LNCAP (cell line): ENCODE data around the gene CFAP54.

Source experiments
- TF ChIP-seq, protein P1 (sequence below): fragments of 450-650 bp; IDR thresholded peaks from 2 replicates; pipeline ENCODE4 v1.5.1; 2017; ENCODE audit warnings: mild to moderate bottlenecking

CFAP54 gene

DNA sequence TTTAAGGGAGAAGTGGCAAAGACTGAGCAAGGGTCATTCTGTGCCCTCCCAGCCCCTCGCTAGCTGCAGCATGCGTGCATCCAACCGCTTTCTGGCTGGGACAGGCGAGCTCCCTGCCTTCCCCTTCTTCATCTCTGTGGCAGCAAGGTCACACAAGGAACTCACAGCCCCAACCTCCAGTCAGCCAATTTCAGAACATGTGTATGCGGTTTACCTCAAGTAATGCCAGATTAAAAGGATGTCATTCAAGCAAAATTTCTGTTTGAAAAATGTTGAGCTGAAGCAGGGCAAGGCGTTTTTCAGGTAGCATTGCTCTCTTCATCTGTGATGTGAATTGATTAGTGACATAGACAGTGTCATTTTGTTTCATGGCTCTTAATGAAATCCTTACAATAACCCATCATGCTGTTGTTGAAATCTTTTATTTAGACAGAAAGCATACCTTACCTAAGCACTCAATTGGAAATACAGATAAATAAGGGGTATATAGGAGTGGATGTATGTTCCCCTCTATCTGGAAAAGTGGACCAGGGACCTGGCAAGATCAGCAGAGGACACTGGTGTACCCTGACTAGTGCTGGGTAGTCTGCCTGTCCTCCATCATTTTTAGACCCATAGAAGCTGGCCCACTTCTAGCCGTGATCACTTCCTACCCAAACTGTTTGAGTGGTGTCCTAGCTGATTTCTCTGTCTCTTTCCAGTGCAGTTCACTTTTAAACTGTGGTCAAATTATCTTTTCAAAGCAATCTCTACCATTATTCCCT, 334.9 kb downstream of the CFAP54 start:
- TF ChIP-seq, protein P1, sequence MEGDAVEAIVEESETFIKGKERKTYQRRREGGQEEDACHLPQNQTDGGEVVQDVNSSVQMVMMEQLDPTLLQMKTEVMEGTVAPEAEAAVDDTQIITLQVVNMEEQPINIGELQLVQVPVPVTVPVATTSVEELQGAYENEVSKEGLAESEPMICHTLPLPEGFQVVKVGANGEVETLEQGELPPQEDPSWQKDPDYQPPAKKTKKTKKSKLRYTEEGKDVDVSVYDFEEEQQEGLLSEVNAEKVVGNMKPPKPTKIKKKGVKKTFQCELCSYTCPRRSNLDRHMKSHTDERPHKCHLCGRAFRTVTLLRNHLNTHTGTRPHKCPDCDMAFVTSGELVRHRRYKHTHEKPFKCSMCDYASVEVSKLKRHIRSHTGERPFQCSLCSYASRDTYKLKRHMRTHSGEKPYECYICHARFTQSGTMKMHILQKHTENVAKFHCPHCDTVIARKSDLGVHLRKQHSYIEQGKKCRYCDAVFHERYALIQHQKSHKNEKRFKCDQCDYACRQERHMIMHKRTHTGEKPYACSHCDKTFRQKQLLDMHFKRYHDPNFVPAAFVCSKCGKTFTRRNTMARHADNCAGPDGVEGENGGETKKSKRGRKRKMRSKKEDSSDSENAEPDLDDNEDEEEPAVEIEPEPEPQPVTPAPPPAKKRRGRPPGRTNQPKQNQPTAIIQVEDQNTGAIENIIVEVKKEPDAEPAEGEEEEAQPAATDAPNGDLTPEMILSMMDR = no peak

DNA sequence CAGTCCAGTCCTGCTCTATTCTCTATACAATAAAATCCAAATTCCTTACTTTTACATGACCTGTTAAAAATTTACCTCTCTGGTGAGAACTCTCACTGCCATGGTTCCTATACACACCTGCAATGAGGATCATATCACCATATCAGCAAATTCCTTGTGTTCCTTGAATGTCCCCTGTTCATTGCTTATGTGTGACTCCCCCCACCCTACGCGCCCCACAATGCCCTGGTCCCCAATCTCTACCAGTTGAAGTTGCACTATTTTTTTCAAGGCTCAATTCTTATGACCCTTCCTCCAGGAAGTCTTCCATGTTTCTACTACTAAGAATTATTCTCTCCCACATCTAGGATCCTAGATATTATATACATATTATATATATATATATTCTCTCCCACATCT, 335.5 kb downstream of the CFAP54 start:
- TF ChIP-seq, protein P1 = no peak

DNA sequence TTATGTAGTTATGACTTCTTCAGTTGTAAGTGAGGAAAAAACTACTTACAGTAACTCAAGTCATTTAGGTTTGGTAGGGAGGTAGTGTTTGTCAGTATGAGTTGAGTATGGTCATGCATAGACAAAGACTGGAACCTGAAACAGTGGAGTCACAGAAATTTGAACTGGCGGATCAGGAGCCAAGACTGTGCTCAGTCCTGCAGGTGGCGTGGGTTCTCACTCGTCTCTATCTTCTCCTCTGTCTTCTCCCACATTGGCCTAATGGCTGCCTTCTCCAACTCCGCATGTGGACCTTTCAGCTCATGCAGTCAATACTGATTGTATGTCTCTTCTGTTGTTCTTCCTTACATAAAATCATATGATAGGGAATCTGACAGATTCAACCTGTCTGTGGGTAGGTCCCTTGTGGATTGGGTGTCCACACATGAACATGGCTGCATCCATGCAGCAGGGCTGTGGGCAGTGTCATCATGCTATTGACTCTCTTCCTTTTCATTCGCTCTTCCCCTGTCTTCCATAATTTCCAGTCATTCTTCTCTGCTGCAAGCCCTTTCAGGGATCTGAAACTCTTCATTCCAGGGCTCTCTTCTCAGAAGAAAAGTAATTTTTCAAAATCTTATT, 338.9 kb downstream of the CFAP54 start:
- TF ChIP-seq, protein P1 = no peak

DNA sequence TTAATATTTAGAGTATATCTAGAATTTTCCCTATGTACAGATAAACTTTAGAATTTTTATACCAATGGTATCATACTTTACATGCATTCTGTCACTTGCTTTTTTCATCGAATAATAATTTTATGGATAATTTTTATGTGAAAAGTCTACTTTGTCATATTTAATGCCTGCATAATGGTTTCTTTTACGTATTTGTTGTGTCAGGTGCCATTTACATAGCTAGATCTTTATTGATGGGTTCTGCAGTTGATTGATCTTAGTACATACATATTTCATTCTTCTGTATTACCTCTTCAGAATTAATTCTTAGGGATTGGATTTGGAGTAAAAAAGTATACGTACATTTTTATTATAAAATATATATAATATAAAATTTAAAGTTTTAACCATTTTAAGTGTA, 340.0 kb downstream of the CFAP54 start:
- TF ChIP-seq, protein P1 = no peak

DNA sequence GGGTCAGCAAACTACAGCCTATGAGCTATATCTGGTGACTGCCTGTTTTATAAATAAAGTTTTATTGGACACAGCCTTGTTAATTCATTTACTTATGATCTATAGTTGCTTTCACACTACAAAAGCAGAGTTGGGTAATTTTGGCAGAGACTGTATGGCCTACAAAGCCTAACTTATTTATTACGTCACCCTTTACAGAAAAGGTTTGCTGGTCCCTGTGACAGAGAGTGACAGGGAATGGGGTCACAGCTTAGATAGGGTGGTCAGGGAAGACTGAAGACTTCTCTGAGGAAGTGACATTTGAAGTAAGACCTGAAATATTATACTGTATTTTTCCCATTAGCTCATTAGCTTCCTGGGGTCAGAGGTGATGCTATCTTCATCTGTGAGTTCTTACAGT, 342.0 kb downstream of the CFAP54 start:
- TF ChIP-seq, protein P1 = no peak

DNA sequence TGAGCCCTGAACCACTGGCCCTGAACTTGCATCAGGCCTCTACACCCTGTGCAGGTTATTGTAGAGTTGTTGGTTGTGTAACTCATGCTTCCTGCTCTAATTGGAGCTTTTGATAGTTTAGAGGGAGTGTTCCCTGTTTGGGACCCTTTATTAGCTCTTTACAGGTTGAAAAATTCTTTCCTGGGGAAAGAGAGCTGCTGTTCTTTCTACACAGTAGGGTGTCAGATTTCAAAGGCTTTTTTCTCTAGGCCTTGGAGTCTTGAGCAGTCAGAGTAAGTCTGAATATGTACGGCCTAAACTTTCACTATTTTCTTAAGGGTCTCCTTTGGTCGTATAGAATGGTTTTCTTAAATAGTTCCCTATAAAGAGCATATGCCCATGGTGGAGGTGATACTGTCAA, 356.9 kb downstream of the CFAP54 start:
- TF ChIP-seq, protein P1 = no peak

DNA sequence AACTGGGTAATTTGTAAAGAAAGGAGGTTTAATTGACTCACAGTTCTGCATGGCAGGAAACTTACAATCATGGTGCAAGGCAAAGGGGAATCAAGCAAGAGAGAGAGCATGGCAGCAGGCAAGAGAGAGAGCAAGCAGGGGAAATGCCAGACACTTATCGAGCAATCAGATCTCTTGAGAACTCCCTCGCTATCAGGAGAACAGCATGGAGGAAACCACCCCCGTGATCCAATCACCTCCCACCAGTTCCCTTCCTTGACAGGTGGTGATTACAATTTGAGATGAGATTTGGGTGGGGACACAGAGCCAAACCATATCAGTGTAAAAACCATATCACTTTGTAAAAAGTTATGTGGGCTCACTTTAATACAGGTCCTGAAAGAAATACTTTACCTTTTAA, 361.3 kb downstream of the CFAP54 start:
- TF ChIP-seq, protein P1 = no peak
